HG03064 (cell line): ENCODE measurements around the gene RNPEP.
"Not testable (repeated sequence)": the region's sequence is repeated elsewhere in the genome, so short reads cannot be mapped to it uniquely, and the experiment has no call there.

ENCODE experiments used
- ATAC-seq: cut with Tn5 transposase; IDR thresholded peaks from one replicate; pipeline ENCODE4 v1.9.1; 2021; ENCODE audit warnings: low read depth; ENCODE audit not compliant: unreplicated experiment

The RNPEP gene

GRCh38 chr1:201955729-201956143 is 26.7 kb upstream of the RNPEP start:
- no peak for ATAC-seq

- no peak for ATAC-seq
Observed at GRCh38 chr1:201958348-201958747, 24.1 kb upstream of the RNPEP start.

- ATAC-seq = not testable (repeated sequence)
Observed at GRCh38 chr1:201962382-201962781, 20.1 kb upstream of the RNPEP start.

- no peak for ATAC-seq
Observed at GRCh38 chr1:201964261-201964660, 18.2 kb upstream of the RNPEP start.

GRCh38 chr1:201966171-201966570 is 16.3 kb upstream of the RNPEP start:
- no peak for ATAC-seq

- no peak for ATAC-seq
Observed at GRCh38 chr1:201968202-201968925, 14.1 kb upstream of the RNPEP start.

- ATAC-seq = no peak
Observed at GRCh38 chr1:201970334-201971159, 11.9 kb upstream of the RNPEP start.

GRCh38 chr1:201982082-201982622 is 296 bp upstream of the RNPEP start:
- ATAC-seq = no peak

GRCh38 chr1:201983380-201983805 is 945 bp downstream of the RNPEP start:
- no peak for ATAC-seq

GRCh38 chr1:201984446-201984845 is 2.0 kb downstream of the RNPEP start:
- ATAC-seq = no peak

GRCh38 chr1:201985355-201985754 is 2.9 kb downstream of the RNPEP start:
- no peak for ATAC-seq

- no peak for ATAC-seq
Observed at GRCh38 chr1:201988601-201989000, 6.2 kb downstream of the RNPEP start.

GRCh38 chr1:201989354-201990128 is 7.1 kb downstream of the RNPEP start:
- ATAC-seq = no peak

- ATAC-seq = no peak
Observed at GRCh38 chr1:201990427-201990826, 8.0 kb downstream of the RNPEP start.

GRCh38 chr1:201999625-202000238 is 17.3 kb downstream of the RNPEP start:
- ATAC-seq = no peak

- ATAC-seq = no peak
Observed at GRCh38 chr1:202002507-202002906, 20.1 kb downstream of the RNPEP start.

- no peak for ATAC-seq
Observed at GRCh38 chr1:202004711-202005110, 22.3 kb downstream of the RNPEP start.

GRCh38 chr1:202005958-202006357 is 23.5 kb downstream of the RNPEP start:
- no peak for ATAC-seq

- no peak for ATAC-seq
Observed at GRCh38 chr1:202007304-202007703, 24.9 kb downstream of the RNPEP start.

- no peak for ATAC-seq
Observed at GRCh38 chr1:202007805-202008489, 25.5 kb downstream of the RNPEP start.
